HG03521 (cell line): Measurements from ENCODE around the gene EGLN3.

Source experiments
- ATAC-seq: cut with Tn5 transposase; IDR thresholded peaks from one replicate; pipeline ENCODE4 v1.9.1; 2021; ENCODE audit warnings: mild to moderate bottlenecking, moderate library complexity; ENCODE audit not compliant: unreplicated experiment

Gene EGLN3

GRCh38 chr14:33880330-33880729 lies 70.5 kb downstream of the EGLN3 start:
- no peak for ATAC-seq

GRCh38 chr14:33879684-33880286 lies 71.1 kb downstream of the EGLN3 start:
- ATAC-seq = no peak

GRCh38 chr14:33876274-33876673 lies 74.6 kb downstream of the EGLN3 start:
- no peak for ATAC-seq
